HUDEP-2 (cell line): ENCODE data around the gene COMT.

ENCODE experiments used
- DNase-seq, 76 experiments: peaks; one replicate each; lab custom pipeline; 2025; ENCODE audit not compliant: unreplicated experiment in 76 of 76; lab: John Stamatoyannopoulos, UW

The COMT gene

DNA sequence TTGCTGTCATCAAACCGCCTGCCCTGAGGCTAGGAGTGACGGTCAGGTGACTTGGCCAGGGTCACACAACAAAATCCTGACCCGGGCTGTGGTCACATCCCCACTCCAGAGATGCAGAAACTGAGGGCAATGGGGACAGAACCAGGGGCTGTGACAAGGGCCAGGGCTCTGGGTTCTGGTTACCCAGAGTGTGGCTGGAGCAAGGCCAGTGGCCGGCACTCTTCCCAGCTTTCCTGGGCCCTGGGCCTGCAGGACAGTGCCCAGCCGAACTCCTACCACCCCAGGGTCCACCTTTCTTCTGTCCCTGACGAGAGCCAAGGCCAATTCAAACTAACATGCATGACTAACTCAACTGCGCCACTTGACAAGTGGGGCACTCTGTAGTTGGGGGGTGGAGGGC is 39.2 kb downstream of the COMT start:
- DNase-seq = no peak

DNA sequence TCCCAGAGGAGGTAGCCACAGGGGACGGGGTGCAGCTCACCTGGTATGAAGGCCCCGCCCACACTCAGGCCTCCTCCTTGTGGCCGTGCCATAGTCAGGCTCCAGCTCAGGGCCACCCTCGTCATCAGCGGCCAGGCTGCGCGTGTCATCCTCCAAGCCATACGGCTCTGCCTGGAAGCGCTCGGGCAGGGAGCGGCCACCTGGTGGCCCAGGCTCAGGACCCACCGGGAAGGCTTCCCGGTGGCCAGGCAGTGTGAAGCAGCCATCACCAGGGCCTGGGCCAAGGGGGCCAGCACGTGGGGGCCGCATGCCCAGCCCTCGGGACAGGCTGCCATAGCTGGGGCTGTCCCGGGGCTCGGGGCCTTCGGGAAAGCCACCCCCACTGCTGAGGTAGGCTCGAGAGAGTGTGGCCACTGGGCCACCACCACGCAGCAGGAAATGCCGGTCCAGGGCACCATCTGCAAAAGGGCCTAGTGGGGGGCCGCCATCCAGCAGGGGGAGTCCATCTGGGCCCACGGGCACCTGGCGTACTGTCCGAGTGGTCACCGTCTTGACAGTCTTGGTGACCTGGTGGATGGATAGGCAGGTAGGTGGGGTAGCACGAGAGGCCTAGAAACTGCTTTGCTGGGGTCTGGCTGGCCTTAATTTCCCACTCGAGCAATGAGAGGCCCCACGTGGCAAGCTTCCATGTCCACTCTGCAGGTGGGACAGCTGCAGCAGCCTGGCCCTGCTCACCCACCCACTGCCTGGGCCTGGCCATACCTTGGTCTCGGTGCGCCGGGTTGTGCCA is 39.8 kb downstream of the COMT start:
- no peak for DNase-seq

DNA sequence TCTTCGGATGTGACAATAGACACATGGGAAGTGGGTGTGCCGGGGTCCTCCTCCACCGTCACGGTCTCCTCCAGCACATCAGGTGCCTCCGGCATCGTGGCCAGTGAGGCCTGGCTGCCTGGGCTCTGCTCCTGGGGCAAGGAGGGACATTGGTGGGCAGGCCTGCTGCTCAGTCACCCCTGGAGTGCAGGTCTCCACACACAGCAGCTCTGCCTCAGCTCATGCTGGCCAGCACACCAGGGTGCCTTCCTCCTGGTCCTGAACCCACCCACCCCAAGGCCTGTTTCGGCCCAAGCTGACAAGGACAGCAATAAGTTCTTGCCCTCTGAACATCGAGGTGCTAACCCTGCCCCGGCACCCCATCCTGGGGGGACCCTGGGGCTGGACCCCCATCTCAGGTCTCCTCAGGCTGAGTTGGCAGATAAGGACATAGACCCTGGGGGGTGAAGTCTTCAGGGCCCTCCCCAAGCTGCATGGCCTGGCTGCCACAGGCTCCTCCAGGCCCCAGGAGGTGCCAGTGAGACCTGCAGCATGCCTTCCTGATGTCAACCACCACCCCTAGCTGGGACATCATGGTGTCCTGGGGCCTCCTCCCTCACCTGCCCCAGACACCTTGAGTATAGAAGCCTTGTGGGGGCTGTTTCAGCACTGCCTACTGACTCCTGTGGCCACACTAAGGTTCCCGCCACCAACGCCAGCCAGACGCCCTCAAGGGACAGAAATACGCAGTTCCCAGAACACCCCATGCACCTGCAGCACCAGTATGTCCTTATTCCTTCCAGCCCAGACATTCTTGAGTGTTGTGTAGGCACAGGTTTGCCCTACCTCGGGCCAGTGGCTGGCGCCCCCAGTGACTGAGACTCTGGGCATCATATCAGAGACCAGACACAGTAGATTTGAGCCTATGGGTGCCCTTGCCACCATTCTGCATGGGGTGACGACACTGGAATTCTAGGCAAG is 40.7 kb downstream of the COMT start:
- DNase-seq = no peak

- DNase-seq = no peak
Observed at GRCh38 chr22:19982991-19983578, 41.5 kb downstream of the COMT start.

- DNase-seq = peak in 3 of 76 experiments; percentile 7 to 17 (median 15)
Observed at GRCh38 chr22:19983741-19984140, 42.2 kb downstream of the COMT start.

GRCh38 chr22:19984201-19984753 is 42.7 kb downstream of the COMT start:
- no peak for DNase-seq

GRCh38 chr22:19984851-19985811 is 43.6 kb downstream of the COMT start:
- no peak for DNase-seq

DNA sequence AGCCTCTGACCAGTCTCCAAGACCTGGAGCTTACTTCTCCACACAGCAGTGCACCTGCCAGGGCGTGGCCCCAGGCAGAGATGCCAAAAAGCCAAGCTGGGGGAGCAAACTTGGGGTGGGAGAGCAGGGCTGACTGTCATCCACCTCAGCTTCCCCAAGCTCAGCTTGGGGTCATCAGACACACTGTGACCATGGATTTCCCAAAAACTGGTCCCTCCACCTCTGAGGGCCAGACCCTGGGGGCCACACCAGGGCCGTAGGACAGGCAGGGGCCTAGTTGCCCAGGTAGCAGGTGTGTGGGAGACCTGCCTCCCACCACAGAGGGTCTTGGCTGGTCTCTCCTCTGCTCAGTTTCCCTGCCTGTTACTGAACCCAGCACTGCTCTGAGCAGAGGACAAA is 44.4 kb downstream of the COMT start:
- no peak for DNase-seq

DNA sequence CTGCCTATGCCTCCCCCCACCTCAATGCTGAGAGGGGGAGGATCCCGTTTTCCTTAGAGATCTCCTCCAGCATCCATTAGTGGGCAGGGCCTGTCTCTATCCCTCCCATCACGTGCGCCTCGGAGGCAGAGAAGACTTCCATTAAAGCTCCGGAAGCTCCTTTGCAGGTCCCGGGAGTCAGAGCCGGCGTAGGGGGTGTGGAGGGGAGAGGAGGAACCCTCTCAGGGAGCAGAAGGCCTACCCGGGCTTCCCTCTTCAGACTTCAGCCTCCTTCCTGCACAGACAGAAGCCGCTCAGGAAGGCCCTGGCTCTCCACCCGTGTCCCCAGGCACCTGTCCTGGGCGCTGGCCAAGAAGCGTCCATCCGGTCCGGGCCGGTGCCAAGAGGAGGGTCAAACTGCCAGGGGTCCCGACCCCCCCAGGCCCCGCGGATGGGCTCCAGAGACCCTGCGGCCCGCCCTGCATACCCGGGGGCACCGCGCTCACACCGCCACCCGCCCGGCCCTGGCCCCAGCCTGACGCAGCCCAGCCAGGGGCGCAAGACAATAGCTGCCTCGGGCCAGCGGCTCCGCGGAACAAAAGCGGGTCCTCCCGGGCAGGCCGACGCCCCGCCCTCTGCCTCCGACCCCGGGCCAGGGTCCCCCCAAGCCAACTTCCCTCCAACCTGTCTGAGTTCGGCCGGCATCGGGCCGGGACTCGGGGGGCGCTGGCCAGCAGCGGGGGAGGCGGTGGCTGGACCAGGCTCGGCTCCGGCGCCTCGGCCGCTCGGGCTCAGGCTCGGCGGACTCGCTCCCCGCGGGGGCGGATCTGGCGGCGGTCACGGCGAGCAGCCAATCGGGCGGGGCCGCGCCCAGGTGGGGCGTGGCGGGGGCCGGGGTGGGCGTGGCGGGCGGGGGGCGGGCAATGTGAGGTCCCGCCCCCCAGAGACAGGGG is 45.1 kb downstream of the COMT start:
- DNase-seq = peak in 53 of 76 experiments; percentile 11 to 72 (median 48)

GRCh38 chr22:19987394-19988306 is 46.1 kb downstream of the COMT start:
- DNase-seq = no peak

- no peak for DNase-seq
Observed at GRCh38 chr22:19988331-19988808, 46.8 kb downstream of the COMT start.

DNA sequence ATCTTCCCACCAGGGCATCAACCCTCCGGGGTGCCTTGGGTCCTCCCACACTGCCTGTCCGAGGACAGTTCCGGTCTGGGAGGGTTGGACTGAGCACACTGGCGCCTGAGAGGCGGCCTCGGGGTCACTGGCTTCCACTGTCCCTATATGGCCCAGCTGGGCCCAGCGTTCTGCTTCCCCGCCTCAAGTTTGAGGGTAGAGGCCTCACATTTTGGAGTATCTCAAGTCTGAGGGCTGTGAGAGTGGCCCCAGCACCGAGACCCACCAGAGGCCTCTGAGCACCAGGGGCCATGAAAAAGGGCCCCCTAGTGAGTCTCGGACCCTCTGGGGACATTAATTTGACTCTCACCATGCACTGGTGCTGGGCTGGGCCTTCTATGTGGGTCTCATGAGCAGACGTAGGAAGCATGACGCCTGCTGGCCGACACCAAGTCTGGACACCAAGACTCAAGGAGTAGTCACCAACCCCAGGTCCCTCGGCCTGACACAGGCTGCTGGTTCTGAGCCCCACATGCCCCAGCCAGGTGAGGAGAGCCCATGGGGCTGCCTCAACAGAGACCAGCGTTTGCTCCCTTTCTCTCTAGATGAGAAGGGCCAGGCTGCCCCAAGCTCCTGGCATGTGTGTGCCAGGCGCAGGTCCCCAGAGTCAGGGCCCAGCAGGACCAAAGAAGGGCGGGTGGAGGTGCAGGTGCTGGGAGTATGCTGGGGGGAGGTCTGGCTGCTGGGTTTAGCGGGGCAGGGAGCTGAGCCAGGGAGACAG is 47.6 kb downstream of the COMT start:
- no peak for DNase-seq

GRCh38 chr22:19989725-19990067 is 48.1 kb downstream of the COMT start:
- DNase-seq = no peak

DNA sequence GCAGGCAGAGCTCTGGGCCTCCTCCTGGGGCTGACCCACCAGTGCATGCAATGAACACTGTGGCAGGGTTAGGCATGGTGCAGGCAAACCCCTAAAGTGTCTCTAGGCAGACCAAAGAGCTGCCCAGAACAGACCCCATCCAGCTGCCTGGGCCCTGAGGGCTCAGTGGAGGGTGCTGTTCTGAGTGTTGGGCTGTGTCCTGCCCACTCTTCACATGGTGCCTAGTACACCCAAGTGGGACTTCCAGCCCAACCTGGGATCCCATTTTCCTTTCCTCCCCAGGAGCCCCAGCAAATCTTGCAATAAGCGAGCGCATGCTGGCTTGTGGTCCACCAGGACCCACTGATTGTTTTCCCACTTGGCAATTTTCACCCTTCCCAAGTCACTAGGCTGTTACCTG is 48.6 kb downstream of the COMT start:
- no peak for DNase-seq

DNA sequence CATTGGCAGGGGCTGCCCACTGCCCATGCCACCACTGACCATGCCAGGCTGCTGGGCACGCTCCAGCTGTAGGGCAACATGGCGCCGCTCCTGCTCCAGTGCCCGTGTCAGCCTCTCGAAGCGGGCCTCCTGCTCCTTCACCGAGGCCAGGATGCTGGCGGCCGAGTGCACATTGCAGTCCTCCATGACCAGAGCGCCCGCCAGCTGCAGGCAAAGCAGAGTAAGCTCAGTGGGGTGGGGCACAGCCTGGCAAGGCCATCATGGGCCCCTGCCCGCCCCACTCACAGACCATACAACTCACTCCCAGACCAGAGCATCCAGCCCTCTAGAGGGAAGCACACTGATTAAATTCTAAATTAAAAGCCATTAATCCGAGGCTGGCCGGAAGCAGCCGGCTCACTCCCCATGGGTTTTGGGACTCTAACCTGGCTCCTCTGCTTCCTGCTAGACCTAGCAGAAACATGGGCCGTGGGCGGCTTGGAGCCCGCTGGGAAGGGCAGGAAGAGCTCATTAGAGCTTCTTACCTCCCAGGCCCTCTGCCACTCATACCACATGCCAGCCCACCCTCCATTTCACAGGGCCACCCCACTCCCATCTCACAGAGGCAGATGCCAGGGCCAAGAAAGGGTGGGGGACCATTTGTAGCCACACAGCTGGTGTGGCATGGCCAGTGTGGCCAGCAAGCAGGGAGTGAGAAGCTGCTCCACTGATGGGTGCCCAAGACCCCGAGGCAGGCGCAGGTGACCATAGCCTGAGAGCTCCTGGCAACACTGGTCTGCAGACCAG is 49.2 kb downstream of the COMT start:
- no peak for DNase-seq

DNA sequence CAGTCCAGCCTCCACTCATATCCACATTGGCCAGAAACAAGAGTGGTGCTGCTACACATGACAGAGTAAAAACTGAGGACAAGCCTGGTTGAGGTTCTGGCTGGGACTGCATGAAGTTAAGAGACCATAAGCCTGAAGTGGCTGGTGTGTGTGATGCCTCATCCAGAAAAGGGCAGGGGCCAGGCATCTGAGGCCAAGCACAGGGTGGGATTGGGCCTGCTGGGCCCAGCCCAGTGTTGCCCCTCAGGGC is 49.7 kb downstream of the COMT start:
- no peak for DNase-seq
